Fibroblast of skin of abdomen (primary cell): ENCODE results near the gene IFNG-AS1.

Experiments
- DNase-seq: peaks from one replicate; pipeline ENCODE4 v3.0.0-alpha.2; 2013

The IFNG-AS1 gene

DNA sequence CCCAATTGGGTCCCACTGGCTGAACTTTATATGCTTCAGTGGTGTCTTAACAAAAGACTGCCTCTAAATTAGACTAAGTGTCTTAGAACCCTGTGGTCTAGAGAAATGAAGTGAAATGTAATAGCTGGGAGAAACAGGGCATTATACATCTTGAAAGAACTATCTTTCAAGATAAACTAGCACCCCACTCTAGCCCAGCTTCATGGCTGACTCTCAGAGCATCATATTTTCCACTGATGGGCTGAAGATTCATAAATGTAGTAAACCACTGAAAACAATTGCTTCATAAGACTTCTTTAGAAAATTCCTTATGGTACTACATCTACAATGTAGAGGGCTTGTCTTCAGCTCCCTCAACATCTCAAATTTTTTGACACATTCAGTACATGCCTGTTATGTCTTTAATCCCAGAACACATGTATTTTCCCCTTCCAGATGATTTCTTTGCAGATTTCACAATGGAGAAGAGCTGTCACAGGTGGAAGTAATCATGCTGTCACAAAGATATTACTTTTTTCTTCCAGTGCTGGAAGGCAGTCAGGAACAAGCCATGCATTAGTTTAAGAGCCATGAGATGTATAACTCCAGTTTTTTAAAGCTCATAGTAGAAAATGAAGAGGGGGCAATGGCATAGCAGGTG is 48.5 kb downstream of the IFNG-AS1 start:
- DNase-seq: peak; percentile 37

GRCh38 chr12:68038650-68039049 is 49.4 kb downstream of the IFNG-AS1 start:
- DNase-seq: no peak

DNA sequence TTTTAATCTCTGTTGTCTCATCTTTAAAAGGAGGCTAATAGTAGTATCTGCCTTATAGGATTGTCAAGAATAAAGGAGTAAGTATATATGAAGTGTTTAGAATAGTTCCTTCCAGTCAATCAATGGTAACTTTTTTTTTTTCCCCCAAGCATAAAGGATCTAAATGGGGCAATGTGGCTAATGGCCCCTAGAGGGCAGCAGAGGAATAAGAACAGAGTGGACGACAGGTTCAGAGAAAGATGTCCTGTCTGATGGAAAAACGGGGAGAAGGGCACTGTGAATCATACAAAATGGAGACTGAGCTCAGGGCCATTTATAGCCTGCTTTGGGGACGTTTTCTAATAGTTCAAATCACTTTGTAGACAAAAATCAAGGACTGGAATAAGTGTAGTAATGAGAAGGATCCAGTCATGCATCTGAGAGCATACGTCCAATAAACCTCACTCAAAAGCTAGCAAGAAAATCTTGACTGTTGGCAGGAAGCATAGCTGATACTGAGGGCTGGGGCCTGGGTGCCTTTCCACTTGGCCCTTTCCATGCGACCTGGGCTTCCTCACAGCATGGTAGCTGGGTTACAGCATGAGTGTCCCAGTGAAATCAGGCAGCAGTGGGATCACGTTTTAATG is 51.3 kb downstream of the IFNG-AS1 start:
- peak; percentile 76 for DNase-seq

DNA sequence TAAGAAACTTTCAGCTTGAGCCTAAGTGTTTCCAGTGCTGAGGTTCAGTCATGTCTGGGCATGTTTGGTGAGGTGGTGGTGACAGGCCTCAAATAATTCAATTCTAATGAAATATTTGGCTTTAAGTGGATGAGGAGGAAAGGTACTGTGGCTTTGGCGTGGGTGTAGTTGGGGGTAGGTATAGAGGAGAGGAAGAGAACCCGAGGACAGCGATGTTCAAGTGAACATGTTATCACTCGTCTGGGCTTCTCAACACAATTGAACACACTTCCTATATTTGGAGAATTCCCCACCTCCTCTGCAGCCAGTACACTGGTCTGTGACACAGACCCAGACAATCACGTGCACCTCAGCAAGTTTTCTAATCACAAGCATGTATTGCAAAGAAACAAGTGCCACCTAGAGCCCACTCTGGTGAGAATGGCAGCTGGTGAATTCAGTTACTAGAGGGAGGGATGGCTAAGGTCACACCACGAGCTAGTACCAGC is 53.0 kb downstream of the IFNG-AS1 start:
- DNase-seq: peak; percentile 20

- DNase-seq: peak; percentile 6
Measured at GRCh38 chr12:68043435-68043834, 54.2 kb downstream of the IFNG-AS1 start.

- DNase-seq: no peak
Measured at GRCh38 chr12:68048648-68049297, 59.5 kb downstream of the IFNG-AS1 start.

- DNase-seq: no peak
Measured at GRCh38 chr12:68056300-68056699, 67.1 kb downstream of the IFNG-AS1 start.

DNA sequence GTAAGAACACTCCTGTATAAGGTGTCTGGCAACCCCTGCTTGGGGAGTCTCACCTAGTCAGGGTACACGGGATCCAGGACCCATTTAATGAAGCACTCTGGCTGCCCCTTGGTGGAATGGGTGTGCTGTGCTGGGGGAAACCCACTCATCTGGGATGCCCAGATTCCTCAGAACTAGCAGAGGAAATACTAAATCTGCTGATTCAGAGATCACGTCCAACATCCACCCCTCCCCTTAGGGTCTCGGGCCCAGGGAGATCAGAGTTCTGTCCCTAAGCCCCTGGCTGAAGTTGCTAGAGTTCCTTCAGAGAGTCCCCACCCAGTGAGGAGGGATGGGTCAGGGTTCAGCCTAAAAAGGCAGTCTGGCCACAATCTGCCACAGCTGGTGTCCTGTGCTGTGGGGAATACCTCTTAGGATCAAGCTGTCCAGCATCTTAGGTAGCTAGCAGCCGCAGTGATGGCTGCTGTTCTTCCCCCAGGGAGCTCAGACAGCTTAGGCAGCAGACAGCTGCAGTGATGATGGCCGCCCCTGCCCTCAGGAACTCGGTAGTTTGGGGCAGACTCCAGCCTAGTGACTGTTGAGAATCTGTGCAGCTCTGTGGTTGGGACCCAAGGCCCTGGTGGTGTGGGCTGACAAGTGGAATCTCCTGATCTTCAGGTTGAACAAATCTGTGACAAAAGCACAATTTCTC is 74.8 kb downstream of the IFNG-AS1 start:
- DNase-seq: no peak

DNA sequence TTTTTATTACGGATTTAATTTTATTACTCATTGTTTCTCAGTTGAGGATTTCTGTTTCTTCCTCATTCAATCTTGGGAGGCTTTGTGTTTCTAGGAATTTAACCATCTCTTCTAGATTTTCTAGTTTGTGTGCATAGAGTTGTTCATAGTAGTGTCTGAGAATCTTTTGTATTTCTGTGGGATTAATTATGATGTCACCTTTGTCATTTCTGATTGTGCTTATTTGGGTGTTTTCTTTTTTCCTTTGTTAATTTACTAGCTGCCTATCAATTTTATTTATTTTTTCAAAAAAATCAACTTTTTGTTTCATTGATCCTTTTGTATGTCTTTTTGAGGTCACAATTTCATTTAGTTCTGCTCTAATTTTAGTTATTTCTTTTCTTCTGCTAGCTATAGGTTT is 75.9 kb downstream of the IFNG-AS1 start:
- DNase-seq: no peak

DNA sequence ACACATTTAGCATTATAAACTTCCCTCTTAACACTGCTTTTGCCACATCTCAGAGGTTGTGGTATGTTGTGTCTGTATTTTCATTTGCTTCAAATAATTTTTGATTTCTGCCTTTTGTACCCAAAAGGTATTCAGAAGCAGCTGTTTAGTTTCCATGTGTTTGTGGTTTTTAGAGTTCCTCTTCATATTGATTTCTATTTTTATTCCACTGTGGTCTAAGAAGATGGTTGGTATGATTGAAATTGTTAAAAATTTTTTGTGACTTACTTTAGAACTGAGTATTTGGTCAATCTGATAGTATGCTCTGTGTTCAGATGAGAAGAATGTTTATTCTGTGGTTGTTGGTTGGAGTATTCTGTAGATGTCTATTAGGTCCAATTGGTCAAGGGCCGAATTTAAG is 76.4 kb downstream of the IFNG-AS1 start:
- no peak for DNase-seq

- no peak for DNase-seq
Measured at GRCh38 chr12:68067762-68068376, 78.6 kb downstream of the IFNG-AS1 start.

- DNase-seq: no peak
Measured at GRCh38 chr12:68069275-68069674, 80.0 kb downstream of the IFNG-AS1 start.
